Measurements from ENCODE around the gene RARB. TPM values are rescaled to one million over a fixed set of nuclear protein-coding genes. Genes with fewer than 3 reads are reported as not detected.

Gene RARB
- 37.4 and 48.5 TPM in 2 replicates for total RNA-seq (2014; rRNA removed; shearing (Covaris generic))

DNA sequence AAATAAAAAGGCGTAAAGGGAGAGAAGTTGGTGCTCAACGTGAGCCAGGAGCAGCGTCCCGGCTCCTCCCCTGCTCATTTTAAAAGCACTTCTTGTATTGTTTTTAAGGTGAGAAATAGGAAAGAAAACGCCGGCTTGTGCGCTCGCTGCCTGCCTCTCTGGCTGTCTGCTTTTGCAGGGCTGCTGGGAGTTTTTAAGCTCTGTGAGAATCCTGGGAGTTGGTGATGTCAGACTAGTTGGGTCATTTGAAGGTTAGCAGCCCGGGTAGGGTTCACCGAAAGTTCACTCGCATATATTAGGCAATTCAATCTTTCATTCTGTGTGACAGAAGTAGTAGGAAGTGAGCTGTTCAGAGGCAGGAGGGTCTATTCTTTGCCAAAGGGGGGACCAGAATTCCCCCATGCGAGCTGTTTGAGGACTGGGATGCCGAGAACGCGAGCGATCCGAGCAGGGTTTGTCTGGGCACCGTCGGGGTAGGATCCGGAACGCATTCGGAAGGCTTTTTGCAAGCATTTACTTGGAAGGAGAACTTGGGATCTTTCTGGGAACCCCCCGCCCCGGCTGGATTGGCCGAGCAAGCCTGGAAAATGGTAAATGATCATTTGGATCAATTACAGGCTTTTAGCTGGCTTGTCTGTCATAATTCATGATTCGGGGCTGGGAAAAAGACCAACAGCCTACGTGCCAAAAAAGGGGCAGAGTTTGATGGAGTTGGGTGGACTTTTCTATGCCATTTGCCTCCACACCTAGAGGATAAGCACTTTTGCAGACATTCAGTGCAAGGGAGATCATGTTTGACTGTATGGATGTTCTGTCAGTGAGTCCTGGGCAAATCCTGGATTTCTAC, at the start of gene RARB:
RARB (plus strand) TSS at position 322 of the 847 bp plus-strand sequence; CDS start at position 791, 469 bp downstream.
- peak; percentile 98 for DNase-seq (ENCODE audit: low read depth)

DNA sequence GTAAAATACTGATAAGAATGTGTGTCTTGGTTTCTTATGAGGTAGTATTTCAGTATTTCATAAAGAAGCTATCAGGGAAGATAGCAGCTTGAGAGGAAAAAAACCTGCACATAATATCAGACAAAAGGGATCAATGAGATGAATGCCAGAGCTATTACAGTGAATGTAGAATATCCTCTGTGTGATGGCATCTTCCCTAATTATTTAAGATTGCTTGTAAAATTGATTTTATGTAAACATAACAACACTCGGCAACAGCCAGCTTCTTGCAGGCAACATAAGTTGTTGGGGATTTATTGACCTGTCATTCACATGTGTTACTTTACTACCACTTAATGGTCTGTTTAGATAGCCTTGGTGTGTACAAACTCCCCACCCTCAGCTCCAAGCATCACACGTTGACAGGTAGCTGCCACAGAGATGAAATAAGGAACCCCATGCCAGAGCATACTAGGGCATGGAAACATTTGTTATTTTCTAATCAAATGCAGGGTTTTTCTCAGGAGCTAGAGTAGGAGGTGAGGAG, 49.2 kb upstream of the RARB start:
- DNase-seq (ENCODE audit: low read depth), result no peak

DNA sequence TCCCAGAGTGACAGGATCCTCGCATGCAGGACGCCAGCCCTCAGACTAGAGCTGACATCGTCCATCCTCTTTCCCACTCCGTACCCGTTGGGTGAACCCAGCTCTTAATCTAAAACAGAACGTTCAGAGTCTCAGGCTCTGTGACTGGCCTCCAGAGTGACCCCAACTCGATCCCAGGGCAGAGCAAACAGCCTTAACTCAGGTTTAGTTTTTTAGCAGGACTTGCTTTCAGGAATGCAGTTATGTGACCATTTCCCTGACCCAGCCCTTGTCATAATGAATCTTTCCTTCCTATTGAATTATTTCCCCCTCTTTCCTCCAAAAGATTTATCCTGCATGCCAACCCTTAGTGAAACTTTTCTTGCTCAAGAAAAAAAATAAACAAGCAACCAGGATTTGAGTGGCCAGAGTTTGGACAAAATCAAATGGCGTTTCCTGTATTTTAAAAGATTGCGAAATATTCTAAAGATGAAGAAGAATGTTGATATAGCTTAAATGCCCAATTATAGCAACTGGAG, 47.8 kb upstream of the RARB start:
- no peak for DNase-seq (ENCODE audit: low read depth)

DNA sequence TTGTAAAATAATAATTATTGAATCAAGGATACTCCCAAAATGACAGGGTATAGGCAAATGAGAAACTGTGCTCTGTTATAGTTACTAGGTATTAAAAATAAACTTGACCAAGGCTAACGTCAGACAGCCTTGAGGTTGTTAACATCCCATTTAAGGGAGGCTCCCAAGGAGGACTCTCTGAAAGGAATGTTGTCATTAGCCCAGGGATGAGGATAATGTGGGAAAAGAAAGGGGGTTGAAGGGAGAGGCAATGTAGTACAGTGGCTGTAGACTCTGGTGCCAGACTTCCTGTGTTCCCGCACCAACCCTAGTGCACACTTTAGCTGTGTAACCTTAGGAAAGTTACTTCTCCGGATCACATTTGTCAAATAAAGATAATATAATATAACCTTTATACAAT, 47.0 kb upstream of the RARB start:
- DNase-seq (ENCODE audit: low read depth), result no peak

DNA sequence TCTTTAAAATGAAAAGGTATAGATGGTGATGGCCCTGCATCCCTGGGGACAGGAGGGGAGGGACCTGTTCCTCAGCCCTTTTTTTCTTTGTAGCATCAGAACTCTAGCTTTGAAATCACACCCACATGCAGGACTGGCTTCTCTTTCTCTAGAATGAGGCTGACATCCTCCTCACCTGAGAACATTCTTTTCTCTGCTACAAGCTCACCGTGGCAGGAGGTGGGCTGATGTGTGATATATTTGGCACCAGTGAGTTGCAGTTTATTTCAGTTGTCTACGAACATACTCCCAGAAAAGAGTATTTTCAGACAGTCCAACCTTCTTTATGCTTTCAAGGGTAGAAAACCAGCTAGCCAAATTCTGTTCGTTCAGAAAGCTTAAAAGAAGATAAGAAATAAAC, 43.6 kb upstream of the RARB start:
- DNase-seq (ENCODE audit: low read depth), result no peak

DNA sequence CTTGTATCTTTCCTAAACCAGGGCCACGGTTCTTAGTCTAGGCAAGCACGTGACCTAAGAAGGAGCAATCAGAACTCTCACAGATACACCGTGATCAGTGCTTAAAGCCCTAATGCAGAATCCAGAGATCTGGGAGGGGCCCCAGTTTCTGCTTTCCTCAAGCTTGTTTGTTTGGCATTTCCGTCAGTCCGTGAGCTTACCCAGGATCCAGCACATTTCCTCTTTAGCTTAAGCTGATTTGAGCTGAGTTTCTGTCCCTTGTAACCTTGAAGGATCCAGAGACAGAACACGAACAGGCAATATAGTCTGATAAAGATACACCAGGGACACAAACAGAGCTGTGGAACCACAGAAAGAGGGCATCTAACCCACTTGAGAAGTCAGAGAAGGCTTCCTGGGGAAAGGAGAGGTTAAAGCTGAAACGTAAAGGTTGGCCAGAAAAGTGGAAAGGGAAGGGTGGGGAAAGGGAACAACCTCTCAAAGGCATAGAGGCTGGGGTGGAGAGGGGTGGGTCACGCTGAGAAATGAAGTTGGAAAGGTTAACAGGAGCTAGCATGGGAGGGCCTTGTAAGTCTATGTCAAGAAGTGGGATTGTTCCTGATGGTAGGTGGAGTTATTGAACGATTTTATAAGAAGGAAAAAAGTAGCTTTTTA, 42.1 kb upstream of the RARB start:
- no peak for DNase-seq (ENCODE audit: low read depth)

DNA sequence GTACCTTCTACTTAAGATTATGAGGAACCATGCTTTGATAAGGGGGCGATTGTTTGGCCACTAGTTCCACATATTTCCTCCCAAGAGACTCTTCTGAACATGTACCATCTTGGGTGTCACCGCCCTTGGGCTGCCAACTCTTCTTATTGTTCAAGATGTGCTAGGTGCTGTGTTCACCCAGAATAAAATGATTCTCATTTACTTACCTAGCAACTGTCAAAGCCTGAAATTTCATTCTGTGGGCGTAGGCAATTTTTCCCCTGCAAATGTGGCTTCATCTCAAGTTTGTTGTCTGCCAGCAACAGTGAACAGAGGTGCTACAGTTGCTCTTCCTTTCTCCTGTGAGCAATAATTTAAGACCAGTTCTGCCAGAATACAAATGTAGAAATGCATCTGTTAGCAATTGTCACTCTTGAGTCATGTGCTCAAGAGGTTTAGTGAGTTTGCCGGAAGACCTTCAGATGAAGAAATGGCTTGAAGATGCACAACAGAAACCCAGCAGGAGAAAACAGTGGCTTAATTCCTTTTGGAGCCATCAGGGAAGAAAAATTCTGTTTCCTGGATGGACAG, 41.3 kb upstream of the RARB start:
- DNase-seq (ENCODE audit: low read depth), result no peak

DNA sequence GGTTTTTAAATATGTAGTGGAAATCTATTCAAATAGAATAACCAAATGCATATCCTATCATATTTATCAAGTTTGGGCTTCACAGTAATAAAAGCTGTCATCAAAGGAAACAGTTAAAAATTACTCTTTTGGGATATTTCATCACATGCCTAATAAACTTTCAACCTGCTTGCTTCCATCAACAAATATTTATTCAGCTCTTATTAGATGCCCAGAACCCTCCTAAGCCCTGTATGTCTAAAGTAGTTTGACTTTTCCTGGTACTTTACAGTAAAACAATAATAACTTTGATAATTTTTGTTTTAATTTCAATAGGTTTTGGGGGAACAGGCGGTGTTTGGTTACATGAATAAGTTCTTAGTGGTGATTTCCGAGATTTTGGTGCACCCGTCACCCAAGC, 37.5 kb upstream of the RARB start:
- no peak for DNase-seq (ENCODE audit: low read depth)

DNA sequence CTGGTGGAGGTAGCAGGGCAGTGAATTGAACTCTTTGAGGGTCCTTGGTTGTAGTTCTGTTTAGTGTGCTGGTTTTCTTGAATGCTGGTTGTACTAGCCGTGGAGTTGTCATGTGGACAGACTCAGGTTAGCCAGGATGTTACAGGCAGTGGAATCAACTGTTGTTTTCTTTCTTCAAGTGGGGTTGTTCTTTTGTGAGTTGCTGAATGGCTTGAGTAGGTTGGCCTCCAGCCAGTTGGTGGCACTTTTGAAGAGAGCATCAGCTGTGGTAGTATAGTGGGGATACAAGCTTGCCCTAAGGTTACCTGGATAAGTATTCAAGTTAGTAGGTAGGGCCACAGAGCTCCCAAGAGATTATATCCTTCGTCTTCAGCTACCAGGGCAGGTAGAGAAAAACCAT, 31.8 kb upstream of the RARB start:
- DNase-seq (ENCODE audit: low read depth), result no peak

DNA sequence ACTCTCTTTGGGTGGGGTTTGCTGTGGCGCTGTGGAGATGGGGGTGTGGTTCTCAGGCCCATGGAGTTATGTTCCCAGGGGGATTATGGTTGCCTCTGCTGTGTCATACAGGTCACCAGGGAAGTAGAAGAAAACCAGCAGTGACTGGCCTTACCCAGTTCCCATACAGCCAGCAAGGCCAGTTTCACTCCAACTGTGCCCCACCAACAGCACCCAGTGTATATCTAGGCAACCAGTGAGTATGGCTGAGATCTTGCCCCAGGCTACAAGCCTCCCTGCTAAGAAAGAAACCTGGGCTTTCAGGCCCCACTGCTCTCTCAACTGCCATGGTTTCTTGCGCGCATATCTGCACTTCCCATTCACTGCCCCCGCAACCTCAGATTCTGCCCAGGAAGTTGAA, 31.4 kb upstream of the RARB start:
- no peak for DNase-seq (ENCODE audit: low read depth)

DNA sequence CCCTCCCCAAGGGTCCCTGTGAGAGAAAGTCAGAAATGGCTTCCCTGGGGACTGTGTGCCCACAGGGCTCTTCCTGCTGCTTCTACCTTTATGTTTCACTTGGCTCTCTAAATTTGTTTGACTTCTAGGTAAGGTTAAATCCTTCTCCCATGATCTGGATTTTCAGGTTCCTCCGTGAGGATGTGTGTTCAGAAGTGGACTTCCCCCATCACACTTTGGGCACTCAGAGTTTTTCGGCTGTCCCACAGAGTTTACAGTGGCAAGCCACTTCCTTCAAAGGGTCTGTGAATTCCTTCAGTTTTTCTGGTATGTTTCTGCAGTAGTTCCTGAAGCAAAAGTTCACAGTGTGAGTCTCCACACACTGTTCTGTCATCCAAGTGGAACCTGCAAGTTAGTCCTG, 30.9 kb upstream of the RARB start:
- DNase-seq (ENCODE audit: low read depth), result no peak

DNA sequence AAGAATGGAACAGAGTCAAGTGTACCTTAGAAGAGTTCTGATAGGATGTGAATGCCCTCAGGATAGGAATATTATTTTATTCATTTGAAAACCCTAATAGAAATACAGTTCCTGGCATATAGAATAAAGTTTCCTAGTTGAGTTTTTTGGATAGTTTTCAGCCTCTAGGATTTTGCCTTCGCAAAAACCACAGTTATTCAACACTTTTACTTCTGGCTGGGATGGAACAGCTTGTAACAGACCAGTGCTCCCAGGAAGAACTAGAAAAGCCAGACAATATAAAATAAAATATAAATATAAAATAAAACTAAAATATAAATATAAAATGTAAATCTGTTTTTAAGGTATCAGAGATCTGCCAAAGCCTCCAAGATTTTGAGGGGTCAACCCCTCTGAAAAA, 27.5 kb upstream of the RARB start:
- no peak for DNase-seq (ENCODE audit: low read depth)

DNA sequence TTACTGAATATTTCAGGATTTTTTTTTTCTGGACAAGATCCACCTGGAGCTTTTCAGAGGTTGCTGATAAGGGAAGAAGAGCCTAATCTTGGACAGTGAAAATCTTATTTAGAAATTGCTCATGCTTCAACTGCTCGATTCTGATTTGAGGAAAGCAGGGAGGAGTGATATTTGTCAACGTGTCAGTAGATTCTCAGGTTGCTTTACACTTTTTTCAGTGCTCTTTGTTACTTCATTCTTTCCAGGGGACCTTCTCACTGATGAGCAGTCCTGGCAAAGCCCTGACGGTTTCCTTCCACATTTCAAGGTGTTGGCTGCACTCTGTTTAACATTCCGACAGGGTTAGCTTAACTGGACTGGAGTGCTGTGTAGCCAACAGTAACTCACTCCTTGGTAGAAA, 24.1 kb upstream of the RARB start:
- DNase-seq (ENCODE audit: low read depth), result no peak

DNA sequence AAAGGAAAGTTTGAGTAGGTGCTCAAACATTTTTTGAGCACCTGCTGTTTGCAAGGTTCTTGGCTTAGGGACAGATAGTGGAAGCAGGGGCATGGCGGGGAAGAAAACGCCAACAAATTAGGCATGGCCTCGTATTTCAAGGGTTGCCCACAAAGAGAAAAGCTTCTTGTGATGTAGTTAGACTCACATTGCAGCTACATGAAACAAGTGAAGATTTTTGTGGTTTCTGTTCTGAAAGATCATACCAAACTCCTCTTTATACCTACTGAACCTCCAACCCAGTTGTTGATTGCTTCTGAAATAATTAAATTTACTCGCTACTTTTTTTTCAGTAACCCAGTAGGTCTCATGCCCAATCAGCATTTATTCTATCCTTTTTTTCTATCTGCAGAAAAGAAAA, 23.5 kb upstream of the RARB start:
- no peak for DNase-seq (ENCODE audit: low read depth)

DNA sequence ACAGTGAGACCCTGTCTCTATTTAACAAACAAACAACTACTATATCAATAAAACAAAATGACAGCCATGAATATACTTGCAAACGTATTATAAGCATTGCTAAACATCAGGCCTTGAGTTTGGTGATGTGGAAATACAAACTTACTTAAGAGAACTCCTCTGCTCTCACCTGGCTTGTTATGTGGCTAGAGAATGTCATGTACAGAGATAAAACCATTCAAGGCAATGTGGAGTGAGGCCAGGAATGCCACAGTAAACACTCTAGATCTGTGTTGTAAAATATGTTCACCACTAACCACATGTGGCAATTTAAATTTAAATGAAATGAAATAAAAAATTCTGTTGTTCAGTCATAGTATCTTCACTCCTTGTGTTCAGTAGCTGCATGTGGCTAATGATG, 22.7 kb upstream of the RARB start:
- no peak for DNase-seq (ENCODE audit: low read depth)

DNA sequence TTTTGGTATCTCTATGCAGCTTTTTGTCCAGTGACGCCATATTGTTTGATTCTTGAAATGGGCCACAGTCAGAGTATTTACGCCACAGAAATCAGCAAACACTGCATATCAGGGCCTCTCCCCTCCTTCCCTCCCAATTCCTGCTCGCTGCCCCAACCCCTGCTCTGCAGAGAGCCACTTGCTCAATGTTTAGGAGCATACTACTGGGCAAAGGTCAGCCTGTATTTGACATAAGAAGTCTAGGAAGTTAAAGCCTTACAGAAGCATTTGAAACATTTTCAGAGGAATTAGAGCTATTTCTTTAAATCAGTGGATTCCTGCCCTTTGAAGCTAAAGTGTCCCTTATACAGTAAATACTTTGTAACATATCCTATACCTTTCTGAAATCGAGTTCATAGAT, 17.4 kb upstream of the RARB start:
- DNase-seq (ENCODE audit: low read depth), result no peak

DNA sequence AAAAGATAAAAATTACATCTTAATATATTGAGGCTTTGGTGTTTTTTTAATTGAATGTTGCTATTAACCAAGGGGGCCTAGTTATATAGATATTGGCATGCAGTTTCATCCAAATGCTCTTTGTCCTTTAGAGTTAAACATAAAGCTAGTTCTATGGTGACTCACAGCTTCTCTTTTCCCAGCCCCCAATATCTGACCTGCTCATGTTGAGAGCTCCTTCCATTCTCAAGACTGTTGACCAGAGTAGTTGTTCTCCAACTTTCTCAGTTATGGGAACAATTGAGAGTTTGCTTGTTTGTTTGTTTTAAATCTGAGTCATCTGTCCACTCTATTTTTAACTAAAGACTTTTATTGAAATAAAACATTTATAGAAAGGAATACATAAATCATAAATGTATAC, 15.8 kb upstream of the RARB start:
- peak; percentile 16 for DNase-seq (ENCODE audit: low read depth)

DNA sequence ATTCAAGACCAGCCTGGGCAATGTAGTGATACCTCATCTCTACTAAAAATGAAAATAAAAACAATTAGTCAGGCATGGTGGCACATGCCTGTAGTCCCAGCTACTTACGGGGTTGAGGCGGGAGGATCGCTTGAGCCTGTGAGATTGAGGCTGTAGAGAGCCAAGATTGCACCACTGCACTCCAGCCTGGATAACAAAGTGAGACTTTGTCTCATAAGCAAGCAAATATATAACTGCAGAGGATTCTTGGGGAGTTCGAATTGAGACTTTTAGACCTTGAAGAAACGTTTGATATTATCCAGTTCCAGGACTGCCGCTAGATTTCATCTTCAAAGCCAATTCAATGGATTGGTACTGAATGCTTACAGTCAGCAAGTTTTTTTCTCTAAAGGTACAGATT, 11.9 kb upstream of the RARB start:
- no peak for DNase-seq (ENCODE audit: low read depth)

DNA sequence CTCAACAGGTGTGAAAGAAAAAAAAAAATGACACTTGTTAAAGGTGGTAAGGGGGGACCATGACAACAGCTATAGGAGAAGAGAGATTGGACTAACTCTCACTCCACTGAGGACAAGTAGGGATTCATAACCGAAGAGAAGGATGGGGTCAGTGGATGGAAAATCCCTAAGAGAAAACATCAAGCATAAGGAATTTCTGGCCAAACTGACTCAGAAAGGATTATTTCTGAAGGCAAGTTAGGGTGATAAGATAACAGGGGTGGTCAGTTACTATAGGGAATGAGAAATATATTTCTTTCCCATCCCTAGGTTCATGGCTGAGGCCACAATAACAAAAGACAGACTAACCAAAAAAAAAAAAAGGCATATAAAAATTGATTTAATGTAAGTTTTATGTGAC, 9.5 kb upstream of the RARB start:
- no peak for DNase-seq (ENCODE audit: low read depth)

DNA sequence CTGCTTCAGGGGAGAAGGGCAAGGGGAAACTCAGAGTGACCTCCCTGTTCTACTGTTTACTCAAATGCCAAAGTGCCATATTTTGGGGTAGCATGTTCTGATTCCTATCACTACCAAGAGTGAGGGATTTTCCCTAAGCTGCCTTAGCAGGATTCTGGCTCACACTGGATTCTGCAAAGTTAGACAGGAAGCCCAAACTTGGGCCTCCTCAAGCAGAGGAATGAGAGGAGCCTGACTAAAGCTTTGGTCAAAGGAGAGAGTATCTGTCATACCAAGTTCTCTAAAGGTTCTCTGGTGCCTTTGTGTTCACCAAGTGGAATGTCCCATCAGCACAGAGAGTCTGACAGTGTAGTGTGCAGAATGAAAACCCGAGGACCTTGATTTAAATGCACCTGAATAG, 8.8 kb upstream of the RARB start:
- no peak for DNase-seq (ENCODE audit: low read depth)

DNA sequence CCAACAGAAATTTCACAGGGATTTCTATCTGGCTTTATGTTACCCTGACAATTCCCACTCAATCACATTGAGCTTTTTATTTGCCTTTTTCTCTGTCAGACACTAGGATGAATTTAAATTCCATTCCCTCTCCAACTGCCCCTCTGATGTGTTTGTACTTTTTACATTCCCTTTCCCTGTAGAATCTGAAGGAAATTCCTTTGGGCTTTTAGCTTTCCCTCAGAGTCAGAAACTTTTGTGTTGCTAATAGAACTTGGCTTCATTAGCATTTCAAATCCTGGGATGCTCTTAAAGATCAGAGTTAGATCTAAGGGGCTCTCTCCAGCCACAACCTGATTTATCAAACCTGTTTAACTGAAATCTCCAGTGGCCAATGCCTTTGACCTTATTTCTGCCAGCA, 7.9 kb upstream of the RARB start:
- no peak for DNase-seq (ENCODE audit: low read depth)

DNA sequence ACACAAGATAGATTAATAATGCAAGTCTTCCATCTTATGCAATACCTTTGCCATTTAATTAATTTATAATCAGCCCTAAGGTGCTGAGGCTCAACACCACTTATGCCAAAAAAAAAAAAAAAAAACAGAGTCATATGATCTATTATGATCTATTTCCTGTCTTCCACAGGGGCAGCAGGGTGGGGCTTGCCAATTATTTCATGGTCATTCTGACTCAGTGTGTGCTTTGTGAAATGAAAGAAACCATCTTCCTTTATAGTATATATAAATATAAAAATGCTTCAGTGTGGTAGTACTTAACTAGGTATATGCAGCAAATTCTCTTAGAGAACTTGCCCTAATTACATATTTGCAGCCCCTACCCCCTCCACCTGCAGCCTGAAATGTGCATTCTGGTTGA, 7.2 kb upstream of the RARB start:
- no peak for DNase-seq (ENCODE audit: low read depth)

DNA sequence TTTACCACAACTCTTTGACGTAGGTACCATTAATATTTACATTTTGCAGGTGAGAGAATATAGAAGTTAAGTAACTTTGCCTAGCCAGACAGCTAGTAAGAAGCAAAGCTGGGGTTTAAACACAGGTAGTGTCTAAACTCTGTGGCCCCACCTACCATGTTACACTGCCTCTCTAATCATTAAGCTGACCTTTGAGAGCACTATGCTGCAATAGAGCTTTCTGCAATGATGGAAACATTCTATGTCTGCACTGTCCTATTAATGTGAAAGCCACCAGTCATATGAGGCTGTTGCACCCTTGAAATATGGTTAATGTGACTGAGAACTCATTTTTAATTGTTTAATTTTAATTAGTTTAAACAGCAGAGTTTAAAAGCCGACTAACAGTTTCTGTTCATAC, 6.3 kb upstream of the RARB start:
- DNase-seq (ENCODE audit: low read depth), result no peak

Measured in RPMI7951 (cell line).